ENCODE data around the gene DMGDH. TPM values are rescaled to one million over a fixed set of nuclear protein-coding genes. Genes with fewer than 3 reads are reported as not detected.

Gene DMGDH
- total and polyA plus RNA-seq, 2 of the 4 experiments (the other 2 are of a cell fraction): 0.18 TPM; not detected in 1

DNA sequence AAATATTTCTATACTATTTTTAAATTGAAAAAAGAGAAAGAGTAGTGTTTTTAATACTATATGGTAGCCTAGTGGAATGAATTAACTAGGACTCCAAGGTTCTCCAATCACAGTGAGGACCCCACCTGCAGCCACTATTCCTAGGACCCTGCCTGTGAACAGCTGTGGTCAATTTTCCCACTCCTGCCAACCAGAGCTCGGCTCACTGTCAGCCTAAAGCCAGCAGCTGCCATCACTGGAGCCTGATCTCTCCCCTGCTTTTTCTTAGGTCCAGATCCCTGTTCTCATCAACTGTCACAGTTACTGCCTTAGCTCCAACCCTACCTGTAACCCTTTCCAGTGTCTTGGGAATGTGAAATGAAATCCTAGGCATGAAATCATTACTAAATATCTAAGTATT, 109.7 kb downstream of the DMGDH start:
- H3K4me2 ChIP-seq (ENCODE audit: low read depth, low read length): no peak overlapping the region
- in situ Hi-C loops (cut with MboI; ENCODE audit: low sequenced_read_pairs) (loop anchor here (10.0 to 25.0 kb wide), 2 partner anchors 65 to 647 kb away; no protein-coding TSS in a partner anchor), intact Hi-C loops (cut with micrococcal nuclease) (loop anchor here (5.0 to 10.0 kb wide), 2 partner anchors 325 to 637 kb away; no protein-coding TSS in a partner anchor), dilution Hi-C loops (cut with HindIII; ENCODE audit: low sequenced_read_pairs, unreplicated experiment) (no loop called here)
- no peaks in the 10 kb centered on the region for H3K79me1 ChIP-seq (ENCODE audit: low read depth in 1 of 2, low read length in 2 of 2)
- H2AFZ ChIP-seq (replicated peaks; ENCODE audit: low read length, poor library complexity): no peak overlapping the region
- no peak overlapping the region for H3K9ac ChIP-seq (ENCODE audit: low read depth, low read length)
- H3K27ac ChIP-seq (ENCODE audit: insufficient read depth, low read length): no peak overlapping the region
- no peak overlapping the region for H2BK120ac ChIP-seq (ENCODE audit: low read depth, low read length)
- no peak for ATAC-seq (ENCODE audit: low read depth)
- no peak overlapping the region for H3K56ac ChIP-seq (ENCODE audit: extremely low read depth, insufficient read depth, low read length)
- no peak overlapping the region for H2AK5ac ChIP-seq (ENCODE audit: low read depth, low read length)
- H4K20me1 ChIP-seq (ENCODE audit: insufficient read depth, low read length): no peaks in the 10 kb centered on the region
- H3K36me3 ChIP-seq (ENCODE audit: control insufficient read depth, insufficient read depth, low read length): 0 out of 2 replicates have a peak, but pooled peaks cover 1% of the 10 kb centered on the region
- ChIA-PET POLR2A (ENCODE audit: unreplicated experiment) (interaction anchor here (0.6 kb wide), 1 partner anchor 509 kb away, joined by 4 read pairs; no protein-coding TSS in a partner anchor), CTCF (no interaction called here)
- no peaks in the 10 kb centered on the region for H3K9me3 ChIP-seq (ENCODE audit: control insufficient read depth, insufficient read depth, low read length)
- DNase-seq: no peak
- no peak overlapping the region for H2BK5ac ChIP-seq (ENCODE audit: low read depth, low read length, poor library complexity, severe bottlenecking)
- no TSS peak for BruUV-seq (replicated peaks)
- H3K23ac ChIP-seq (ENCODE audit: low read depth, low read length): no peak overlapping the region
- 67% methylated on average over 1 of the region's 1 CpG; no CpG with 5 or more reads in 1 of the 2 experiments for WGBS, 2 experiments (ENCODE audit: extremely low coverage in 2 of 2, insufficient read length in 1 of 2)
- no peak overlapping the region for H3K4me3 ChIP-seq (ENCODE audit: insufficient read depth, low read depth, low read length)
- TF ChIP-seq POLR2A (IDR thresholded peaks at IDR 0.05; ENCODE audit: low read depth, low read length) (no peak), MAZ (IDR thresholded peaks at IDR 0.05; ENCODE audit: borderline replicate concordance, low read depth, low read length) (no peak), NFE2L2 (IDR thresholded peaks at IDR 0.05; ENCODE audit: low read depth, low read length) (no peak), SMC3 (IDR thresholded peaks at IDR 0.05; ENCODE audit: low read depth, low read length) (no peak), RFX5 (IDR thresholded peaks at IDR 0.05; ENCODE audit: low read depth, low read length) (no peak), RCOR1 (IDR thresholded peaks at IDR 0.05; ENCODE audit: insufficient replicate concordance, low read length) (no peak), ELK1 (IDR thresholded peaks at IDR 0.05; ENCODE audit: borderline replicate concordance, low read depth, low read length) (no peak), RAD21 (IDR thresholded peaks at IDR 0.05; ENCODE audit: low read length) (no peak), CEBPB (IDR thresholded peaks at IDR 0.05; ENCODE audit: low read depth, low read length) (no peak), BHLHE40 (IDR thresholded peaks at IDR 0.05; ENCODE audit: low read depth, low read length) (no peak), CTCF (conservative IDR thresholded peaks at IDR 0.05; ENCODE audit: low read depth, low read length) (no peak), CHD1 (IDR thresholded peaks at IDR 0.05; ENCODE audit: low read depth, low read length) (no peak), MAFK (IDR thresholded peaks at IDR 0.05; ENCODE audit: low read depth, low read length) (no peak), MXI1 (IDR thresholded peaks at IDR 0.05; ENCODE audit: borderline replicate concordance, low read depth, low read length) (no peak), FOS (IDR thresholded peaks at IDR 0.05; ENCODE audit: low read depth, low read length) (no peak)
- TF ChIP-seq, protein P1, sequence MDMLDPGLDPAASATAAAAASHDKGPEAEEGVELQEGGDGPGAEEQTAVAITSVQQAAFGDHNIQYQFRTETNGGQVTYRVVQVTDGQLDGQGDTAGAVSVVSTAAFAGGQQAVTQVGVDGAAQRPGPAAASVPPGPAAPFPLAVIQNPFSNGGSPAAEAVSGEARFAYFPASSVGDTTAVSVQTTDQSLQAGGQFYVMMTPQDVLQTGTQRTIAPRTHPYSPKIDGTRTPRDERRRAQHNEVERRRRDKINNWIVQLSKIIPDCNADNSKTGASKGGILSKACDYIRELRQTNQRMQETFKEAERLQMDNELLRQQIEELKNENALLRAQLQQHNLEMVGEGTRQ (IDR thresholded peaks at IDR 0.05; ENCODE audit: low read depth, low read length): no peak
- no peak overlapping the region for H2BK15ac ChIP-seq (ENCODE audit: low read depth, low read length)
- no peaks in the 10 kb centered on the region for H3K4me1 ChIP-seq (ENCODE audit: control insufficient read depth, insufficient read depth, low read length)
- H3K18ac ChIP-seq (ENCODE audit: low read depth, low read length): no peak overlapping the region
- H2AK9ac ChIP-seq (replicated peaks; ENCODE audit: low read depth, low read length, poor library complexity): no peak overlapping the region
- no peaks in the 10 kb centered on the region for H3K9me1 ChIP-seq (ENCODE audit: insufficient read depth, low read length)
- H3K14ac ChIP-seq (replicated peaks; ENCODE audit: low read depth, low read length): no peak overlapping the region
- no peak overlapping the region for H4K5ac ChIP-seq (ENCODE audit: low read depth, low read length)
- no peak overlapping the region for H3K4ac ChIP-seq (ENCODE audit: low read depth, low read length)
- no peak overlapping the region for H4K91ac ChIP-seq (ENCODE audit: insufficient read depth, low read depth, low read length)
- 0 out of 4 replicates have a peak overlapping the region, but pooled peaks of 1 of the 2 experiments have one; percentile 21 for H4K8ac ChIP-seq (ENCODE audit: low read depth in 2 of 2, low read length in 2 of 2)
- no peak overlapping the region for H2BK20ac ChIP-seq (ENCODE audit: low read depth, low read length)
- no peaks in the 10 kb centered on the region for H3K27me3 ChIP-seq (ENCODE audit: control insufficient read depth, insufficient read depth, low read length)
